SK-N-SH (cell line): ENCODE measurements around the gene GPR152. TPM values are rescaled to one million over a fixed set of nuclear protein-coding genes. Genes with fewer than 3 reads are reported as not detected.

ENCODE experiments used
- CTCF ChIA-PET: fragments of 300-600, 350-600 bp; formaldehyde crosslinking; extraction: SDS; loops from one replicate; lab custom pipeline; 2021; lab: Yijun Ruan, JAX
- POLR2A ChIA-PET: fragments of 350-600 bp; sonication (Branson Sonifier 250); formaldehyde crosslinking; extraction: SDS; loops from one replicate; lab custom pipeline; 2020; ENCODE audit warnings: antibody characterized with exemption, inconsistent platforms; lab: Yijun Ruan, JAX
- DNase-seq: peaks from one replicate; pipeline ENCODE4 v3.0.0; 2012
- H2AFZ ChIP-seq: fragments of 200-600 bp; sonication (generic); 2 replicates; pipeline ENCODE4 v1.8.1; 2016; ENCODE audit warnings: antibody characterized with exemption, mild to moderate bottlenecking, low read depth
- H3F3A ChIP-seq: fragments of 200-600 bp; sonication (generic); replicated peaks from 2 replicates; pipeline ENCODE3; 2016; ENCODE audit warnings: antibody characterized with exemption, mild to moderate bottlenecking; ENCODE audit not compliant: insufficient read depth
- H3K27ac ChIP-seq, 2 experiments: fragments of 200-500 bp in 1 of 2; fragments of 200-600 bp in 1 of 2; sonication (Bioruptor generic) in 1 of 2; sonication (generic), shearing (Covaris generic) in 1 of 2; 2 replicates each; pipeline versions ENCODE4 v1.5.1 to v1.6.1; 2014 to 2016; ENCODE audit warnings: low read depth in 2 of 2, inconsistent platforms in 1 of 2, low read length in 1 of 2, mild to moderate bottlenecking in 1 of 2, mixed read lengths in 1 of 2
- H3K27me3 ChIP-seq: fragments of 200-600 bp; sonication (generic), shearing (Covaris generic); 2 replicates; pipeline ENCODE4 v1.6.1; 2016; ENCODE audit warnings: mixed run types; ENCODE audit not compliant: insufficient read depth
- H3K36me3 ChIP-seq, 2 experiments: fragments of 200-500 bp in 1 of 2; fragments of 200-600 bp in 1 of 2; sonication (Bioruptor generic) in 1 of 2; sonication (generic) in 1 of 2; replicated peaks in 1 of 2; 2 replicates each; pipeline versions ENCODE3 to v1.5.1; 2014 to 2016; ENCODE audit warnings: low read length in 1 of 2, mild to moderate bottlenecking in 1 of 2; ENCODE audit not compliant: insufficient read depth in 2 of 2, control insufficient read depth in 1 of 2
- H3K4me1 ChIP-seq, 2 experiments: fragments of 200-500 bp in 1 of 2; fragments of 200-600 bp in 1 of 2; sonication (Bioruptor generic) in 1 of 2; sonication (generic), shearing (Covaris generic) in 1 of 2; 2 replicates each; pipeline versions ENCODE4 v1.5.1 to v1.6.1; 2014 to 2016; ENCODE audit warnings: low read depth in 1 of 2, low read length in 1 of 2, mixed run types in 1 of 2; ENCODE audit not compliant: insufficient read depth in 2 of 2, control insufficient read depth in 1 of 2
- H3K4me2 ChIP-seq: fragments of 200-600 bp; sonication (generic), shearing (Covaris generic); 2 replicates; pipeline ENCODE4 v1.6.1; 2017; ENCODE audit warnings: mixed run types
- H3K4me3 ChIP-seq, 2 experiments: fragments of 200-500 bp in 1 of 2; fragments of 200-600 bp in 1 of 2; sonication (Bioruptor generic) in 1 of 2; sonication (generic), shearing (Covaris generic) in 1 of 2; 2 replicates each; pipeline versions ENCODE4 v1.5.1 to v1.8.1; 2014 to 2016; ENCODE audit warnings: low read depth in 2 of 2, inconsistent platforms in 1 of 2, low read length in 1 of 2, mild to moderate bottlenecking in 1 of 2, mixed read lengths in 1 of 2, moderate library complexity in 1 of 2
- H3K79me2 ChIP-seq: fragments of 200-600 bp; sonication (generic); 2 replicates; pipeline ENCODE4 v1.8.1; 2017; ENCODE audit warnings: mild to moderate bottlenecking; ENCODE audit not compliant: insufficient read depth
- H3K9ac ChIP-seq: fragments of 200-600 bp; sonication (generic); 2 replicates; pipeline ENCODE4 v1.6.1; 2017; ENCODE audit warnings: mixed run types
- H3K9me2 ChIP-seq: fragments of 200-600 bp; sonication (generic); 2 replicates; pipeline ENCODE4 v1.6.1; 2017; ENCODE audit warnings: mixed run types
- H3K9me3 ChIP-seq: fragments of 200-600 bp; sonication (generic); 2 replicates; pipeline ENCODE4 v1.6.1; 2017; ENCODE audit warnings: mixed run types, mild to moderate bottlenecking, moderate library complexity
- H4K20me1 ChIP-seq: fragments of 200-600 bp; sonication (generic); 2 replicates; pipeline ENCODE4 v1.6.1; 2017; ENCODE audit warnings: mild to moderate bottlenecking, mixed run types; ENCODE audit not compliant: insufficient read depth
- CHD2 ChIP-seq: fragments of 150-350 bp; IDR thresholded peaks from 2 replicates; pipeline ENCODE4 v1.6.1; 2018; ENCODE audit warnings: low read length; ENCODE audit not compliant: partially characterized antibody
- EP300 ChIP-seq, 2 experiments: IDR thresholded peaks; 2 replicates each; pipeline versions ENCODE4 v1.4.0 to v1.6.1; 2012; ENCODE audit warnings: borderline replicate concordance in 1 of 2, low read depth in 1 of 2, low read length in 1 of 2
- FOSL2 ChIP-seq: IDR thresholded peaks from 2 replicates; pipeline ENCODE4 v1.4.0; 2012; ENCODE audit warnings: low read depth, mild to moderate bottlenecking, moderate library complexity, borderline replicate concordance
- FOXJ3 ChIP-seq: sonication (generic); formaldehyde crosslinking; IDR thresholded peaks from 2 replicates; pipeline ENCODE4 v1.5.1; 2020; ENCODE audit warnings: mild to moderate bottlenecking, missing genetic modification reagents
- NFIC ChIP-seq: IDR thresholded peaks from 2 replicates; pipeline ENCODE4 v1.4.0; 2012; ENCODE audit warnings: borderline replicate concordance
- NRF1 ChIP-seq: IDR thresholded peaks from 2 replicates; pipeline ENCODE4 v1.6.1; 2012; ENCODE audit warnings: low read depth, mild to moderate bottlenecking, low read length
- PBX3 ChIP-seq: IDR thresholded peaks from 2 replicates; pipeline ENCODE4; 2012
- POLR2AphosphoS5 ChIP-seq: IDR thresholded peaks from 2 replicates; pipeline ENCODE4 v1.6.1; 2012; ENCODE audit warnings: low read depth, low read length
- RAD21 ChIP-seq: IDR thresholded peaks from 2 replicates; pipeline ENCODE4 v1.6.1; 2012; ENCODE audit warnings: mild to moderate bottlenecking, low read length
- RXRA ChIP-seq: IDR thresholded peaks from 2 replicates; pipeline ENCODE4 v1.4.0; 2012; ENCODE audit warnings: low read depth, mild to moderate bottlenecking, borderline replicate concordance
- TCF12 ChIP-seq: IDR thresholded peaks from 2 replicates; pipeline ENCODE4 v1.4.0; 2012
- USF2 ChIP-seq: fragments of 150-350 bp; IDR thresholded peaks from 2 replicates; pipeline ENCODE4 v1.6.1; 2017; ENCODE audit warnings: antibody characterized with exemption, low read length, low read depth, borderline replicate concordance
- WGBS: methylation state at CpG from one replicate; pipeline ENCODE4 v1.1.6; 2017; ENCODE audit warnings: low lambda C conversion rate; 5-methylcytosine and 5-hydroxymethylcytosine counted together
- polyA plus RNA-seq, 3 experiments: library from polyadenylated mRNA; depleted of rRNA; stranded (reverse); fragments of >200 nt; gene quantifications; 2 replicates each; pipeline ENCODE4 v1.2.3, GENCODE V29; 2012

Gene GPR152
- polyA plus RNA-seq, 1 of the 3 experiments (the other 2 are of a cell fraction): not detected

- WGBS: 97% methylated on average over 6 of the region's 10 CpGs
- TF ChIP-seq PBX3: no peak
- TF ChIP-seq TCF12: no peak
- TF ChIP-seq FOXJ3: no peak
- Histone ChIP-seq H3K79me2 (peaks cover 1% of the 10 kb centered on the region; the same call in 1 of the 2 replicates), H3K4me1 (peaks cover 9 to 28% of the 10 kb centered on the region in 2 experiments; a peak in 2 of 4 replicates), H3K36me3 (no peaks in the 10 kb centered on the region), H3K9ac (no peak overlapping the region), H3K4me3 (no peak overlapping the region), H3K4me2 (no peak overlapping the region), H2AFZ (no peak overlapping the region), H3F3A (peaks cover 18% of the 10 kb centered on the region), H3K9me2 (no peaks in the 10 kb centered on the region), H4K20me1 (no peaks in the 10 kb centered on the region), H3K9me3 (no peaks in the 10 kb centered on the region), H3K27ac (peak overlapping the region in 1 of 2 experiments; percentile 61; a peak in 2 of 4 replicates), H3K27me3 (no peaks in the 10 kb centered on the region)
- no peak for DNase-seq
- ChIA-PET CTCF (no interaction called here), POLR2A (no interaction called here)
Observed at GRCh38 chr11:67463186-67463585, 10.7 kb upstream of the GPR152 start.

- Histone ChIP-seq H3K27ac (no peak overlapping the region), H3F3A (peaks cover 8% of the 10 kb centered on the region), H3K9me3 (no peaks in the 10 kb centered on the region), H3K4me3 (no peak overlapping the region), H3K79me2 (no peaks in the 10 kb centered on the region), H3K4me1 (no peaks in the 10 kb centered on the region), H4K20me1 (no peaks in the 10 kb centered on the region), H3K9me2 (no peaks in the 10 kb centered on the region), H3K9ac (no peak overlapping the region), H2AFZ (no peak overlapping the region), H3K4me2 (no peak overlapping the region), H3K36me3 (no peaks in the 10 kb centered on the region), H3K27me3 (no peaks in the 10 kb centered on the region)
- WGBS: 93% methylated on average over 16 of the region's 19 CpGs
- no peak for DNase-seq
- TF ChIP-seq USF2: no peak
- TF ChIP-seq EP300 (IDR thresholded peaks at IDR 0.05; ENCODE audit: borderline replicate concordance in 1 of 2, low read depth in 1 of 2, low read length in 1 of 2): no peak
- no peak for TF ChIP-seq POLR2AphosphoS5
- TF ChIP-seq NFIC: no peak
- no peak for TF ChIP-seq RXRA
- no peak for TF ChIP-seq FOSL2
- no peak for TF ChIP-seq RAD21
- no peak for TF ChIP-seq NRF1
- no peak for TF ChIP-seq CHD2
- POLR2A ChIA-PET: no interaction called here
- CTCF ChIA-PET: interaction anchor here (1.3 to 1.6 kb wide), 2 partner anchors 11 to 75 kb away, joined by 3 to 5 read pairs; partner anchors contain the start of gene TMEM134
Observed at GRCh38 chr11:67458266-67458665, 5.7 kb upstream of the GPR152 start.
